Left ventricle myocardium inferior (tissue), 1 donor: ENCODE results near the gene CHCHD6. TPM values are rescaled to one million over a fixed set of nuclear protein-coding genes. Genes with fewer than 3 reads are reported as not detected.
A peak's percentile ranks its signal among the peaks of the same experiment; 100 is the strongest.

Source experiments
- DNase-seq: peaks from one replicate; pipeline ENCODE4 v3.0.0-alpha.2; 2020
- H3K27ac ChIP-seq: fragments of 200-600 bp; replicated peaks from 2 replicates; pipeline ENCODE4 v1.8.0; 2021
- H3K27me3 ChIP-seq: fragments of 200-600 bp; 2 replicates; pipeline ENCODE4 v1.8.0; 2021; ENCODE audit warnings: low read depth
- H3K36me3 ChIP-seq: fragments of 200-600 bp; 2 replicates; pipeline ENCODE4 v1.8.0; 2021
- H3K4me1 ChIP-seq: fragments of 200-600 bp; 2 replicates; pipeline ENCODE4 v1.8.0; 2021
- H3K4me3 ChIP-seq: fragments of 200-600 bp; 2 replicates; pipeline ENCODE4 v1.8.0; 2021; ENCODE audit warnings: mild to moderate bottlenecking, moderate library complexity
- H3K9me3 ChIP-seq: fragments of 200-600 bp; replicated peaks from 2 replicates; pipeline ENCODE4 v1.8.0; 2021
- CTCF ChIP-seq: fragments of 200-600 bp; IDR thresholded peaks from 2 replicates; pipeline ENCODE4 v1.8.0; 2021; ENCODE audit warnings: antibody characterized with exemption, mild to moderate bottlenecking, borderline replicate concordance
- intact Hi-C: fragments of 100-400 bp; cut with micrococcal nuclease; formaldehyde crosslinking; loops from one replicate; pipeline ENCODE4 v1.11.0; 2022
- total RNA-seq: library from RNA; stranded (reverse); fragmentation: NEBNext Ultra II Directional; extraction: Animal tissue kit (Norgen Biotek cat#: 25700); gene quantifications from one replicate; pipeline ENCODE4 v1.2.1, GENCODE V29; 2021
- donor health status: DM: no; HTN: yes; CAD: no; lungs with severe emphysema.

Gene CHCHD6
- total RNA-seq, 1 donor from 2014 or later, result 10.1 TPM

DNA sequence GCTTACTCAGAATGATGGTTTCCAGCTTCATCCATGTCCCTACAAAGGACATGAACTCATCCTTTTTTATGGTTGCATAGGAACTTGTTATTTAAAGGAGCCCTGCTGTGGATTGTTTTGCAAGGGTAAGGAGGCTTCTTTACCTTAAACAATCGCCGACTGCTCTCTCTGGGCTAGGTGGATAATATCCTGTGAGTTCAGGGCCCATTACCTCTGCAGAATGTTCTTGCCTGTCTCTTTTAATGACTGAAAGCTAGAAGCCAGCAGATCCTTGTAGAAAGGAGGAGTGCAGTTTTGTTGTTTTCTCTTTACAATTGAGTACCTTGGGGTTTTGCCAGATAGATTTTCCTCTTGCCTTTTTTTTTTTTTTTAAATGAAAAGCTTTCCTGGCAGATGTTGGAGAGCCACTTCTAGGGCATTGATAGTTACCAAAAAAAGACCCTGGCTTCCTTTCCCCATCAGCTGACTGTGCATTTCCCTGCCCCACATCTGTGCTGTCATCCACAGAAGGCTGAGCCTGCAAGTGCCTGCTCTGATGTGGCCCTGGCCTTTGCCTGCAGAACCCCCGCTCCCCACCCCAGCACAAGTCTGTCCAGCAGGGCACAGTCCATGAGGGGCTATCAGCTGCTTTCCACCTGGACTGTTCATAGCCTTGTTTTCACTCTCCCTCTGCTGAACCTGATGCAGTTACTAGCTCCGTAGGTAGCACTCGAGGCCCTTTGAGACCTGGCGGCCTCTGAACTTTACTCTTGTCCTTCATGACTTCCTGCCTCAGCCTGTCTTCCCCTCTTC, 113.1 kb downstream of the CHCHD6 start:
- DNase-seq, result peak; percentile 20
- Histone ChIP-seq H3K4me1 (peaks cover 31% of the 10 kb centered on the region), H3K27ac (peak overlapping the region; percentile 63), H3K27me3 (no peaks in the 10 kb centered on the region), H3K9me3 (peaks cover 2% of the 10 kb centered on the region), H3K4me3 (no peak overlapping the region), H3K36me3 (no peaks in the 10 kb centered on the region)
- intact Hi-C loops, result no loop called here
- no peak for TF ChIP-seq CTCF

- intact Hi-C loops, result no loop called here
- Histone ChIP-seq H3K27me3 (no peaks in the 10 kb centered on the region), H3K4me3 (no peak overlapping the region), H3K36me3 (no peaks in the 10 kb centered on the region), H3K4me1 (peaks cover 26% of the 10 kb centered on the region), H3K27ac (peak overlapping the region; percentile 63), H3K9me3 (peaks cover 3% of the 10 kb centered on the region)
- no peak for TF ChIP-seq CTCF
- no peak for DNase-seq
These were observed 113.7 kb downstream of the CHCHD6 start for GRCh38 chr3:126817781-126818180.

GRCh38 chr3:126818400-126819095, 114.5 kb downstream of the CHCHD6 start:
- no peak for DNase-seq
- Histone ChIP-seq H3K27me3 (no peaks in the 10 kb centered on the region), H3K9me3 (peaks cover 3% of the 10 kb centered on the region), H3K4me1 (peaks cover 26% of the 10 kb centered on the region), H3K4me3 (no peak overlapping the region), H3K27ac (no peak overlapping the region), H3K36me3 (no peaks in the 10 kb centered on the region)
- intact Hi-C loops, result no loop called here
- no peak for TF ChIP-seq CTCF

DNA sequence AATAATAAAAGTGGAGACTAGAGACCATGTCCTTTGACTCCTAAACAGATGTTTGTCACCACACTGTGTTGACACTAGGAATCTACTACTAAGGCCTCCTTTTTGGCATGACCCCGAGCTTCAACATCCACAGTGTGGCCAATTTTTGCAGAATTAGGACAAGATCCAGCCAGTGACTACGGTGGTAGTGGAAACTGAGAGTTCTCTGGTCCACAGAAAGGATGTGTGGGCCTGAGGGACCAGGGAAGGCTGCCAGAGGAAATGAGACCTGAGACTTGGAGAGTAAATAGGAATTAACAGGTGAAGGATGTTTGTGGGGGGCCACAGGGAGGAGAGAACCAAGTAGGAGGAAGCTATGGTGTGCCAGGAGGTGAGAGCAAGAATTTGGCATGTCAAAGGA, 122.7 kb downstream of the CHCHD6 start:
- peak; percentile 51 for DNase-seq
- TF ChIP-seq CTCF, result no peak
- Histone ChIP-seq H3K4me3 (no peak overlapping the region), H3K9me3 (peaks cover 3% of the 10 kb centered on the region), H3K27me3 (no peaks in the 10 kb centered on the region), H3K27ac (peak overlapping the region; percentile 81), H3K4me1 (peaks cover 34% of the 10 kb centered on the region), H3K36me3 (no peaks in the 10 kb centered on the region)
- intact Hi-C loops, result no loop called here

DNA sequence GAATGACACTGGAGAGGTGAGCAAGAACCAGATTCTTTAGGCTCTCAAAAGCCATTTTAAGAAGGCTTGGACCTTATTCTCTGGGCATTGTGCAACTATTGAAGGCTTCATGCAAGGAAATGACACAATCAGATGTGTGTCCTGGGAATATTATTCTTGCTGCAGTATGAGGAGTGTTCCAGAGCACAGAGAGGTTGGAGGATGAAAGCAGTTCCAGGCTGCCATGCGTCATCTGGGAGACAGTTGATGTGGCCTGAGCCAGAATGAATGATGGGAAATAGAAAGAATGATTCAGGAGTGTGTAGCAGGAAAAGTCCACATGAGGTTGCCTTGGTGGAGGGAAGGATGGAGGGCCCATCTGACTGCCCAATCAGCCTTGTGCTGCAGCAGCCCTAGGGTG, 123.1 kb downstream of the CHCHD6 start:
- Histone ChIP-seq H3K4me3 (no peak overlapping the region), H3K36me3 (no peaks in the 10 kb centered on the region), H3K9me3 (peaks cover 1% of the 10 kb centered on the region), H3K4me1 (peaks cover 34% of the 10 kb centered on the region), H3K27me3 (no peaks in the 10 kb centered on the region), H3K27ac (peak overlapping the region; percentile 81)
- intact Hi-C loops, result no loop called here
- DNase-seq, result peak; percentile 54
- no peak for TF ChIP-seq CTCF
